ENCODE results near the gene MRPL28.
A peak's percentile ranks its signal among the peaks of the same experiment; 100 is the strongest.

MRPL28 gene

DNA sequence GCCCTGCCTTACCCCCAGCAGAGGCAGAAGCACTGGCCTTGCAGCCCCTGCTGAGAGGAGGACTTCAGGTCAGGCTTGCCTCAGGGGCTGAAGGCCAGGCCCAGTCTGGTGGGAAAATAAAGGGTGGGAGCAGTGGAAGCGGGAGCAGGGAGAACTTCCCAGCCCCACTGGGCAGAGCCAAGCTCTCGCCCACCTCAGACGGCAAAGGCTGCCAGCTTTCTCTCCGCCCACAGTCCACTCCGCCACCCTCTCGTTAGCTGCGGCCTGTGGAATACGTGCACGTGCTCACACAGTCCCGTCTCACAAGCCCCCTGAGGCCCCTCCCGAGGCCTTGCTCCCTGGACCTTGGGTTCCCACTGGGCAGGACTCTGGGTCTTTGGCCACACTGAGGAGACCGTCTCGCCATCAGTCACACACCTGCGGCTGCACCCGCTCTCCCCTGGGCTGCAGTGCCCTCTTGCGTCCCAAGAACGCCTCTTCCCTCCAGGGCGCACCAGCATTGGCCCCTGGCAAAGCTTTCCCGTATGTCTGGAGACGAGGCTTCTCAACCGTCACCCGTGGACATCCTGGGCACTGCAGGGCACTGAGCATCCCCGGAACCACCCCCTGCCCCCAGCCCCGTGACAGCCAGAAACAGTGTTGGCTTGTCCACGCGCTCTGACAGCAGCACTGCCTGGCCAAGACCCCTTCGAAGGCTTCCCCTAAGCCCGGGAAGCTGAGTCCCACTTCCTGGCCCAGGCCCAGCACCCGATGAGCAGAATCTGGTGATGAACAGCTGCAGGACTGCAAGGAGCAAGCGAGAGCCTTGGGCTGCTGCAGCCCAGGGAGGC, 8.3 kb downstream of the MRPL28 start:
- Histone ChIP-seq H4K20me1 (peaks cover 7% of the 10 kb centered on the region; the same call in 1 of the 2 replicates), H3K4me1 (peaks cover 55% of the 10 kb centered on the region), H3K27me3 (no peaks in the 10 kb centered on the region), H3K4me3 (no peak overlapping the region), H3K9ac (no peak overlapping the region), H3K9me3 (no peaks in the 10 kb centered on the region), H3K36me3 (peaks cover 10% of the 10 kb centered on the region), H3K27ac (peak overlapping the region; percentile 18; the same call in 1 of the 2 replicates), H3K4me2 (peak overlapping the region; percentile 67)
- no peak for TF ChIP-seq Cebpa-rat (IDR thresholded peaks at IDR 0.05)

DNA sequence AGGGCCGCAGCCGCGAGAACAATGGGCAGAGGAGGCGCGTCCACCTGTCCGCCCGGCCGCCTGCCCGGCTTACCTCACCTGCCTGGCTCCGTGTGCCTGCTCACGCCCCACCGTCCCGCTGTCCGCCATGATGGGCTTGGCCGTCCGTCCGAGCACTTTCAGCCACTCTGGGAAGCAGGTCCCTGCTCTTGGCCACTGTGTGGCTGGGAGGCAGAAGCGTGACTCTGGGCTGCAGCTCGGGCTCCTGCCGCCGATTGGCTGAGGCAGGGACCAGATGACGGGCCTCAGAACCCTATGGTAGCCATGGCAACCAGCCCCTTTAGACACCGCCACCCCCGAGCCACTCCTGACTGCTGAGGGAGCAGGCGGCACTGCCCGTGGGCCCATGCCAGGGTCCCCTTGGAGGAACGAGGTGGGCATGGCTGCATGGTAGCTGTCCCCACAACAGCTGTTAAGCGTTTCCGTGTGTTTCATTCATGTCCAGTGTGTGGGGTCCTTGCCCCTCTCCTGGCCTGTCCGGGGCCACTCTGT, 8.9 kb downstream of the MRPL28 start:
- H3K27ac ChIP-seq = peak overlapping the region; percentile 18; the same call in 1 of the 2 replicates
- H3K4me2 ChIP-seq = peak overlapping the region; percentile 67; the same call in 1 of the 2 replicates
- H3K4me1 ChIP-seq = peaks cover 48% of the 10 kb centered on the region
- H3K9ac ChIP-seq = no peak overlapping the region
- H3K4me3 ChIP-seq = no peak overlapping the region
- H3K27me3 ChIP-seq = no peaks in the 10 kb centered on the region
- TF ChIP-seq Cebpa-rat (IDR thresholded peaks at IDR 0.05) = no peak
- H3K9me3 ChIP-seq = no peaks in the 10 kb centered on the region
- peaks cover 3% of the 10 kb centered on the region; the same call in 1 of the 2 replicates for H3K36me3 ChIP-seq
- peaks cover 3% of the 10 kb centered on the region; the same call in 1 of the 2 replicates for H4K20me1 ChIP-seq

DNA sequence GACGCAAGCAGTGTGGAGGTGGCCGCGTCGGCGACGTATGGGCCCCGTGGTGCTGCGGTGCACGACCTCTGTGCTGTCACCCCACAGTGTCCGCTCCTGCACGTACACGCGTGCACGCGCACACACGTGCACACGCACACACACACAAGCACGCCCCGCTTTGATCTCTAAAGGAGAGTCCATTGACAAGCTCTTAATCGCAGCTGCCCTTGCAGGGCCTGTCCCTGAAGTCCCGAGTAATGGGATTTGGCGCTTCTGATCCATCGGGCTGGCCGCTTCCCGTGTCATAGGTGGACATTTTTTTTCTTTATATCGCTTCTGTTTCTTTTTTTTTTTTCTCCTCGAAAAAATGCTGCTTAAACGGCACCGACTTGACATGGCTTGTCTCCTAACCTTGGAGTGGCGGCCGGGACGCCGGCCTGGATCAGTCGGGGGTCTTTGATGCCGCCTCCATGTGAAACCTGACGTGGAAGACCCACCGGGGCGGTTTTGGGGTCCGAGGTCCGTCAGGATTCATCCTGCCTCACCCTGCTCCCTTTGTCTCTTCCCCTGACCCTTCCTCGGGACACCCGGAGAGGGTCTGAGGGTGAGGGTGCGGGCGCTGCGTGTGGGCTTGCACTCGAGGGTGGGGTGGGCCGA, 9.5 kb downstream of the MRPL28 start:
- Histone ChIP-seq H3K4me1 (peaks cover 43% of the 10 kb centered on the region), H3K4me3 (no peak overlapping the region), H4K20me1 (no peaks in the 10 kb centered on the region), H3K36me3 (no peaks in the 10 kb centered on the region), H3K9ac (no peak overlapping the region), H3K27ac (no peak overlapping the region), H3K4me2 (no peak overlapping the region), H3K9me3 (no peaks in the 10 kb centered on the region), H3K27me3 (no peaks in the 10 kb centered on the region)
- no peak for TF ChIP-seq Cebpa-rat (IDR thresholded peaks at IDR 0.05)

DNA sequence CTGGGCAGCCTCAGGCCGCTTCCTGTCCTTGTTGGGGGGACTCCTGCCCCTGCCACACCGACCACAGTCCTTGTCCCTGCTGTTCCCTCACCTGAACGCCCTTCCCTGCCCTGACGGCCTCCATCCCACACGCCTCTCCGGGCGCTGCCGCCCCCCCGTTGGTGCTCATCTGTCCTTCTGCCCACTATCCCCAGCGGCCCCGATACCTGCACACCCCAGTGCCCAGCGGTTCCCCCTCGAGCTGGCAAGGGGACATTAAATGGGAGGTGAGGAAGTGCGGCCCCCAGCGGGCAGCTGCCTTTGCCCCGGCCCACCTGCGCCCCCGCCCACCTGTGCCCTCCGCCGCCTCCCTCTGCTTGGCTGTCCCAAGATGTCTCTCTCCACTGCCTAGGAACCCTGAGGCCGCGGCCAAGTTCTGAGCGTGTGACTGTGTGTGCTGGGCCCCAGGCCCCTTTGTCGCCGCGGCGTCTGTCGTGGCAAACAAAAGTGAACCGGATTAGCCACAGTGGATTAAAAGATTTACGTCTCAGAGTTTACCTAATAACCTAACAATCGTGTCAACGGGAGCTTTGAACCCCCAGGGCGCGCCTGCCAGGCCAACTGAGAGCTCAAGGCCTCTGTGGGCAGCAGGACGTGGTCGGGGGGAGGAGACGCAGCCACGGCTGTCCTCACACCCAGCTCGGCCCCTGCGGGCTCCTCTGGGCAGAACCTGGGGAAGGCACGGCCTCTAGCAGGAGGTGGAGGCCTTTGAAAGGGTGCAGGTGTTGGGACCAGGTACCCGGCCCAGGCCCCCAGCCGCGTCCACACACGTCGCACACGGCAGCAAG, 10.3 kb downstream of the MRPL28 start:
- peaks cover 37% of the 10 kb centered on the region for H3K4me1 ChIP-seq
- no peak overlapping the region for H3K9ac ChIP-seq
- H3K4me2 ChIP-seq = no peak overlapping the region
- H4K20me1 ChIP-seq = no peaks in the 10 kb centered on the region
- no peaks in the 10 kb centered on the region for H3K27me3 ChIP-seq
- no peak overlapping the region for H3K27ac ChIP-seq
- TF ChIP-seq Cebpa-rat (IDR thresholded peaks at IDR 0.05) = no peak
- no peaks in the 10 kb centered on the region for H3K9me3 ChIP-seq
- H3K4me3 ChIP-seq = no peak overlapping the region
- no peaks in the 10 kb centered on the region for H3K36me3 ChIP-seq

DNA sequence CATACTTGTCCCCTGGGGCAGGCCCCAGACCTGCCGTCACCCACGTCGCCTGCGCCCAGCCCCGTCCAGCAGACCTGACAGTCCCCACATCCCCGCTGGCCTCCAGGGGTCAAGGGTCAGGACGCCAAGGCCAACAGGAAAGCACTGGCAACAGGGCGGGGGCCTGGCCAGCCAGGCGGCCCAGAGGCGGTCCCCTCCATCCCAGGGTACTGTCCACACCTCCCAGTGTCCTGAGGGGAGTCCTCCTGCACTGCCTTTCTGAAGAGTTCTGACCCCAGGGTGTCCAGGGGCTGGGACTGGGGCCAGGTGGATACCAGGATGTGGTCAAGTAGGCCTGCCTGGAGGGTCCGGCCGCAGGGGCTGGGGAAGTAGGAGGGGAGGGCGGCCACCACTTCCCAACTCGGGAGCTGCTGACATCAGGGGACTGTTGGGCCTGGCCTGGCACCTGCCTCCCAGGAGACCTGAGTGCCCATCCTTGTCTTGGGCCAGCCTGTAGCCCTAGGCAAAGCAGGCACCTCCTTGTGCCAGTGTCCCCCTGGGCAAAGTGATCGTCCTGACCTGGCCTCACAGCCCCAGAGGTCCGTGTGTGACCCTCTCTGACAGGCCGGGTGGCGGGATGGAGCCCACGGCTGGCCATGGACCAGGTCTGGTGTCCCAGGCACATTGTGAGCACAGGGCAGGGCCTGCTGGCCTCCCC, 11.1 kb downstream of the MRPL28 start:
- H4K20me1 ChIP-seq = no peaks in the 10 kb centered on the region
- no peak overlapping the region for H3K9ac ChIP-seq
- TF ChIP-seq Cebpa-rat (IDR thresholded peaks at IDR 0.05) = no peak
- H3K27ac ChIP-seq = no peak overlapping the region
- no peaks in the 10 kb centered on the region for H3K36me3 ChIP-seq
- no peaks in the 10 kb centered on the region for H3K9me3 ChIP-seq
- H3K4me3 ChIP-seq = no peak overlapping the region
- H3K27me3 ChIP-seq = no peaks in the 10 kb centered on the region
- no peak overlapping the region for H3K4me2 ChIP-seq
- peaks cover 34% of the 10 kb centered on the region for H3K4me1 ChIP-seq

DNA sequence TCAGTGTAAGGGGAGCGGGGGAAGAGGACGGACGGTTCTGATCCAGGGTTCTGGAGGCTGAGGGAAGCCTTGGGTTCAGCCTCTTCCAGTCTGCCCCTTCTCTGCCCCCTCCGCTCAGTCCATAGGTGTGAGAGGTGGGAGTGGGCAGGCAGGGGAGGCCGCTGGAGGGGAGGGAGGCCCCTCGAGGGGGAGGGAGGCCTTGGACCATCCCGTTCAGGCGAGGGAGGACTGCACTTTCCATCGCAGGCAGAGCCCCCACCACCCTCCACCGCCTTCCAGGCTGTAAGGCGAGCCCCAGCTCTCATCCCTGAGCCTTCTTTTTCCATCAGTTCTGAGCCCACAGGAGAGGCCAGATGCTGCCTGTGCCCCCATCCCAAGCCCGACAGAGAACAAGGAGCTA, 13.6 kb downstream of the MRPL28 start:
- H3K4me1 ChIP-seq = peaks cover 17% of the 10 kb centered on the region
- no peak overlapping the region for H3K9ac ChIP-seq
- H3K27ac ChIP-seq = no peak overlapping the region
- H3K4me3 ChIP-seq = no peak overlapping the region
- no peak for TF ChIP-seq Cebpa-rat (IDR thresholded peaks at IDR 0.05)
- no peaks in the 10 kb centered on the region for H3K36me3 ChIP-seq
- H3K4me2 ChIP-seq = no peak overlapping the region
- H3K27me3 ChIP-seq = no peaks in the 10 kb centered on the region
- no peaks in the 10 kb centered on the region for H3K9me3 ChIP-seq
- peaks cover 3% of the 10 kb centered on the region for H4K20me1 ChIP-seq

DNA sequence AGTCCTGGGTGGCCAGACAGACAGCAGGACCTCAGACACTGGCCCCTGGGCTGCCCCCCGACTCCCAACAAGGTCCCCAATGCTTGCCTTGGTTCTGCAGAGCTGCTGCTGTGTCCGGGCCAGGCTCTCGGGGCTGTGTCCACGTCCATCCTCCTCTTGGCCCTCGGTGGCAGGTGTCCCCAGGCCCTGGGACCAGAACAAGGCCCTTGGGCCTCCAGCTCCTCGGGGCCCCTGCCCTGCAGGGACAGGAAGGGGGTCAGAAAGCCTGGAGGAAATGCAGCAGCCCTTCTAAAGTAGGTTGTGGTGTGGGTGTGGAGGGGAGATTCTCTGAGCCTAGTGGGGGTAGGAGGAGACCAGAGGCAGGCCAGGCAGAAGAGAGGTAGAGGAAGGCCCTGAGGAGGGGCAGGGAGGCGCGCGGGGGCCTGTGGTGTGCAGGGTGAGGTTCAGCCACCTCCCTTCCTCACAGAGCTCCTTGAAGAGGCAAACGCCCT, 15.3 kb downstream of the MRPL28 start:
- H3K27ac ChIP-seq = no peak overlapping the region

DNA sequence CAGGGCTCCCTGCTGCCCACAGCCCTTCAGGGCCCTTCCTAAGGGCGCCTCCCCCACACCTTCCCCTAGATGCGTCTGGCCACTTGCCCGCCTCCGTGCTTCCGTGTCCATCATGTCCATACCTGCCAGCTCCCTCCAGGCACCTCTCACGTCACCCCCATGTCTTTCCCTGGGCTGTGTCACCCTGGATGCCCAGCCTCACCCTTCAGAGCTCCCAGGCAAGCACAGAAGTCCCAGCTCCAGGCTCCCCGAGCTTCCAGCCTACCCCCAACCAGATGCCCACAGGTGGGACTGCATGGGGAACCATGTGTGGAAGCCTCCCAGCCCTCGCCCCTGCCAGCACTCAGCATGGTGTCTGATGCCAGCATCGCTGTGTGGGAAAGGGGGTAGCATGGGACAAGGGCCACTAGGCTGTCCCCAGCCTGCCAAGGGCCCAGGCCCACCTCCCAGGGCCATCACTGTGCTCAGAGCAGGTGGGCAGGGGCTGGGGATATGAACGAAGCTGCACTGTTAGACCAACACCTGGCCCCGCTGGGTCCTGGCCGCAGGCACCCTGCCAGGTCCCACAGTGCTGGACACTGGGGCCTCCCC, 16.0 kb downstream of the MRPL28 start:
- no peak overlapping the region for H3K9ac ChIP-seq
- H3K4me3 ChIP-seq = no peak overlapping the region
- H3K27ac ChIP-seq = no peak overlapping the region

More for the DNA sequence above, 15.3 kb downstream of the MRPL28 start:
- Histone ChIP-seq H3K9me3 (no peaks in the 10 kb centered on the region), H3K9ac (0 out of 2 replicates have a peak overlapping the region, but pooled peaks have one; percentile 19), H3K4me3 (no peak overlapping the region), H3K4me1 (peaks cover 29% of the 10 kb centered on the region), H4K20me1 (peaks cover 20% of the 10 kb centered on the region), H3K4me2 (no peak overlapping the region), H3K36me3 (peaks cover 9% of the 10 kb centered on the region), H3K27me3 (no peaks in the 10 kb centered on the region)
- TF ChIP-seq Cebpa-rat (IDR thresholded peaks at IDR 0.05) = no peak

More for the DNA sequence above, 16.0 kb downstream of the MRPL28 start:
- Histone ChIP-seq H3K4me2 (no peak overlapping the region), H4K20me1 (peaks cover 26% of the 10 kb centered on the region), H3K9me3 (no peaks in the 10 kb centered on the region), H3K36me3 (peaks cover 12% of the 10 kb centered on the region), H3K27me3 (no peaks in the 10 kb centered on the region), H3K4me1 (peaks cover 35% of the 10 kb centered on the region)
- no peak for TF ChIP-seq Cebpa-rat (IDR thresholded peaks at IDR 0.05)

Data from BLaER1 (cell line).